Spleen (tissue), 7 donors: Measurements from ENCODE around the gene STRADA.

Source experiments
- CTCF ChIP-seq, 11 experiments: fragments of 200-600 bp in 7 of 11; fragments of 450-650 bp in 4 of 11; sonication (generic) in 4 of 11; IDR thresholded peaks in 8 of 11; conservative IDR thresholded peaks in 3 of 11; 1 replicate in 7 of 11; 2 replicates in 4 of 11; pipeline versions ENCODE4 v1.4.0 to v1.8.0; 2016 to 2021; ENCODE audit warnings: antibody characterized with exemption in 11 of 11, inconsistent platforms in 4 of 11, mild to moderate bottlenecking in 1 of 11
- POLR2A ChIP-seq, 3 donors: fragments of 450-650 bp; IDR thresholded peaks; one replicate each; pipeline ENCODE4 v1.5.1; 2017; ENCODE audit warnings: antibody characterized with exemption in 3 of 3, mild to moderate bottlenecking in 1 of 3
- donor health status: DM: no; HTN: no; CAD: no; lungs with moderate emphysema.
- donor health status: DM: no; HTN: no; CAD: no.
- donor health status: DM: no; HTN: no; CAD: no.

- TF ChIP-seq POLR2A (IDR thresholded peaks at IDR 0.05) (no peak), CTCF (IDR thresholded peaks at IDR 0.05 in 8 of 11, conservative IDR thresholded peaks at IDR 0.05 in 3 of 11) (no peak)
These were observed 38.6 kb downstream of the STRADA start for GRCh38 chr17:63703029-63703428.
